ENCODE results near the gene COL6A3.
"Not testable (repeated sequence)": the region's sequence is repeated elsewhere in the genome, so short reads cannot be mapped to it uniquely, and the experiment has no call there.

The COL6A3 gene

DNA sequence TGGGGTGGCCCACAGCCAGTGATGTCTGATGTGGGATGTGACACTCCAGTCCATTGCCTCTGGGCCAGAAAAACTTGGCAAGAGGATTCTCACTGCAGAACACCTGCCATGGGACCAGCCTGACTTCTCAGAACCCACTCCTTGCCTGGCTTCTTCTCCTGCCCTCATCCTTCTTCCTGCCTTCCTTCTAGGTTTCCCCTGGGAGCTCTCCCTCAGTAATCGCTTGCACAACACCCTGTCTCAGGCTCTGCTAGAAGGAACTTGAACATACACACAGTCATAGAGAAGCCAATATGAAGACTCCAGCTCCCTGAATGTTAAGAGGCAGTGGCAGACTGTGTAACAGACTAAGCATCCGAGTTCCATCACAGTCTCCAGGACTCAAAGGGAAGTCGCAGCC lies 4.3 kb upstream of the COL6A3 start:
- DNase-seq (ENCODE audit: low read depth in 2 of 2): no peak

DNA sequence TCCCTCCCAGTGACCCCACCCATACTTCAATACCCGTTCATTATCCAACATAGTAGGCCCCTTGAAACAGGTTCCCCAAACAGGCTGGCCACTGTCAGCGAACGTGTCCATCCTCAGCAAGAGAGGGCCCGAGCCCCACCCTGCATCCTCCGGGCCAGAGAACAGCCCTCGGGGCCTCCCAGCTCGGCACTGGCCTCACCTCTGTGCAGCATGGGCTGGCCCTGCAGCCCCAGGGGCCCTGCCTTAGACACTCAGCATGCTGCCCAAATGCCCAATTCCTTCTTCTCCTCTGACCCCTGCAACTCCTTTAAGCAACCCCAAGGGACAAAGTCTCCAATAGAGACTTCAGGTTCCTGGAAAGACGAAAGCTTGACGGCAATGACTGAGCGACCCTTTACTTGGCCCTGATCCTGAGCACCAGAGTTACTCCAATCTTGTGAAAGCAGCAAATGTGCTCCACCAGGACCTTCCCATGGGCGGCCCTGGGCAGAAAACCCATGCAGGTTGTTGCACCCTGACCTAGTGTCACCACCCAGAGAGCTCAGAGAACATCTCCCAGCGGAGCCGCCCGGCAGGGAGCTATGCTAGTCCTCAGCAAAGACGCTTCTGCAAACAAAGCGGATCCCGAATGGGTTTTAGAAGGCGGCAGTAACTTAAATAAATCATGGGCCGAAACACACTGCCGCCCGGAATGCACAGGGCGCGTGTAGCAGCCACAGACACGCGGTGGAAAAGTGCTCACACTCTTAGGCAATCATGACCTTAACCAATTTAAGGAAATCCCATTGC lies 782 bp downstream of the COL6A3 start:
- DNase-seq (ENCODE audit: low read depth in 2 of 2): no peak

DNA sequence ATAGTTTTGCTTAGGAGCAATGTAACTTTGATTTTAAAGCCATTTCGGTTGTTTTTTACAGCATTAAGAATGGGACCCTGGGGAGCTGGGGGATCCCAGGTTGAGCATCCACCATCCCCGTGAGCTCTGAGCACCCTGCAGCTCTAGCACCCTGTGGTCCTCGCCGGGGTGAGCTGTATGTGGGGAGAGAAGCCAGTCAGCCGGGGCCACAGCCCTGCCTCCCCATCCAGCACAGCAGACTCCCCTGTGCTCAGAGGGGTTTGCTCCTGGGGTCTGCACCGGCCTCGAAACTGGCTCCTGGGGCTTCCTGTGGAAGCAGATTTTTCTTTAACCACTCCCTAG lies 1.3 kb downstream of the COL6A3 start:
- no peak for DNase-seq (ENCODE audit: low read depth in 2 of 2)

DNA sequence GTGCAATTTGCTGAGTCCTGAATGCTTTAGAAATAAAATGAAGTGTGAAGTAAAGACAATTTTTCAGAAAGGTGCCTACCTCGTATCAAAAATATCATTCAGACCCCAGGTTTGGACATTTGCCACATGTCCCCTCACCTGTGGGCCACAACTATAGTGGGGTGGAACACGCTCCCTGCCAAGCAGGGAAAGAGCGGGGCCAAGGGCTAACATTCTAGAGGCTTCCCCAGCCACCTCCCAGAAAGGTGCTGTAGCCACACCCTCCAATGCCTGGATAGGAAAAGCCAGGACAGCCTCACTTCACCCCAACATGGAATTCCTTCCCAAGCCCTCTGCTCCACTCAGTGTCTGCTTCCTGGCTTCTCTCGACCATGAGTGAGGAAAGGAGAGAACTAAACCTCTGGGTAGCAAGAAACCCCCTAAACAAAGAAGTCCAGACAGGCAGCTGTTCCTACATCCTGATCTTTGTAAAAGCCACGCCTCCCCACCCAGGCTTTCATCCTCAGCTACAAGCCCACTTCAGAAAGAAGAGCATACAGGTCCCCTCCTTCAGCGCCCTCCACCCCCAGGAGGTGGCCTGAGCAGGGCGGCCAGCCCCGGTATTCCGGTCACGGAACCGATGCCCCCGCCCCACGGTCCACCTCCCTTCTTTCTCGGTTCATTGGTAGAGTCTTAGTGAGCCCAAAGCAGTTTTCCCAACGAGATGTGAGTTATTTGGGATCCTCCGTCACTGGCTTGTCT lies 2.1 kb downstream of the COL6A3 start:
- DNase-seq (ENCODE audit: low read depth in 2 of 2): no peak

DNA sequence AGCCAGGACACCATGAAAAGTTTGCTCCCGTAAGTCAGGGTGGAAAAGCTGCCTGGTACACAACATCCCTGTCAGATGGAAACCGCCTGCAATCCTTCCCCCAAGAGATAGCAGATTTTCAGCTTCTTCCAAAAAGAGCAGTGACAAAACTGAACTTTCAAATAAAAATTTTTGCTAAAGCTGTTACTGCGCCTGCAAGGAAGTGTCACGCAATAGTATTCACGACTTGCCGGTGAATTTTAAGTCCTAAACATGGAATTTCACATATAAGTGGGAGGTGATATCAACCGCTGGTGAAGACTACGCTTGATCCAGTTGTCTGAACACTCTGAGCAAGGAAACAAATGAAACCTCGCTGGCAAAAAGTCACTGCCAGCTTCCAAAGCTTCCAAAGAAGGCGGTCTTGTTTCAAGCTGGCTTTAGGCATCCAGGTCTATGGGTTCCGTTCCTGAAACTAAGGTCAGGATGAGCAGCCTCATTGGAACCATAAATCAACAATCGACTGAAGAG lies 2.8 kb downstream of the COL6A3 start:
- DNase-seq (ENCODE audit: low read depth in 2 of 2): no peak

DNA sequence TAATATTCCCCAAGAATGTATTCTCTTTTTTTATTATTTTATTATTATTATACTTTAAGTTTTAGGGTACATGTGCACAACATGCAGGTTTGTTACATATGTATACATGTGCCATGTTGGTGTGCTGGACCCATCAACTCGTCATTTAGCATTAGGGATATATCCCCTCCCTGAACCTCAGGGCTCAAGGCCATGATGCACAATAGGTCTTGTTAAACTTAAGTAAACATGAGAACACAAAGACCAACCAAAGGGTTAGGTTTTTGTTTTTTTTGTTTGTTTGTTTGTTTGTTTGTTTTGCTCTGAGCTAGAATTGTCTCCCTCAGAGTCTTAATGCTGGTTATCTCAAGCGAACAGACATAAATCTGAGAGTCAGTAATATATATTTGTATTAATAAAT lies 4.7 kb downstream of the COL6A3 start:
- not testable (repeated sequence) for DNase-seq (ENCODE audit: low read depth in 2 of 2)

DNA sequence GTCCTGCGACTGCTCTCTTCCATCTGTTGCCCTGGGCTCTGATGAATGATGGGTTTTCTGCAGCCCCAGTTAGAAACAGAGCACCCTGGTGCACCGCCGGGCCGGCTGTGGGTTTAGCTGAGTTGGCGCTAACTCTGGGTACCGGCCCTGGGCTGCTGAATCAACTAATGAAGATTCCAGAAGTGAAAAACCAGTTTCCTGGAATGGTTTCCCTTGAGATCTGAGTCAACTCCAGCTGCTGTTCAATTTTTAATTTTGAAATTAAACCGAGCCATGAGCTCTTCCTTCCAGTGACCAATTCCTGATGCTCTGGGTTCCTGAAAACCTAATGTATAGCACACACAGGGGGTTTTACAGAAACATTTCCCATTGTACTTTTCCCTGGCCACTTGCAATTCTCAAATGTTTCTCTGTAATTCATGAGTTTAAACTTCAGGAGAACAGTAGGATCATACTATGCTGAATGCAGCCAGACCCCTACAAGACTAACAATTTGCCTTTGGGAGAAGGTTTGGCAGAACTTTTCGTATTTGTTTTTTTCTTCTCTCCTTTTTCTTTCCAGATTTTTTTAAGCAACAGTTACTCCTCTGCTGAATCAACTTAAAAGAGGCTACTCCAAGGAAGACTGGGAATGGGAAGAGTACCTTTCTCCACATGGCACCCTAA lies 5.5 kb downstream of the COL6A3 start:
- DNase-seq (ENCODE audit: low read depth in 2 of 2): no peak

DNA sequence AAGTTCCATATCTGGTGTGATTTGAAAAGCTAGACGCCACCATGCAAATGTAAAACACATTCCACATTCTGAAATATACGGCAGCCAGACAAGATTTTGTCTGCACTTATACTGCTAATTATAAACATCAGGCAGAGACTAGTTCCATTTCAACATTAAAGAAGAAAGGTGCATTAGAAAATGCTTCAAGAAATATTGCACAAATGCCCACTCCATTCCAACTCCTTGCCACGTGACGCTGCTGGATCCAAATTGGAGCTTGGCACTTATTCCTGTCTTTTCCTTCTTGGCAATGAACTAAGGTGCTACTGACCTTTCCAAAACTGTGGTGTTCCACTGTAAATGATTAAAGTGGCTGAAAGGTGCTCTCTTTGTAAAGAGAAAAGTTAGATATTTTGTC lies 6.3 kb downstream of the COL6A3 start:
- no peak for DNase-seq (ENCODE audit: low read depth in 2 of 2)

DNA sequence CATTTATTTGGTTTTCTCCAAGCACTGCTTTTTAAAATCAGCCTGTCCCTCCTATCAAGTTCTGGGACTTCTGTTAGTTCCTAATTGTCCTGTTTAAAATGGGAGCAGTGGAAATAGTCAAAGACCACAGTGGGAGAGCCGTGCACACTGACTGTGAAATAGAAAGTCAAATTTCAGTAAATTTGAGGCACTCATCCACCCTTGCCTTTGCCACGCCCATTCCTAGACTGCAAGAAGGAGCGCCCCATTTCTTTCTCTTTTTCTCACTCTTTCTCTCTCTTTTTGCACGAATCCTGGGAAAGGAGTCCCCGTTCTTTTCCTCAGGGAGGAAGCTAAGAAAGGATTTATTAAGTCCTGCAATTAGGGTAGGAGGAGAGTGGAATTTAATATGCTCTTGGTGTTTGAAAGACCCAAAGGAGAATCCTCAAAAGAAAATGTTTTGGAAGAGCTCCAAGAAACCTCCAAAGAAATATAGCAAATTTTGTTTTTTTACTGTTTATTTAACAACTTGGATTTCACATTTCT lies 7.5 kb downstream of the COL6A3 start:
- no peak for DNase-seq (ENCODE audit: low read depth in 2 of 2)

DNA sequence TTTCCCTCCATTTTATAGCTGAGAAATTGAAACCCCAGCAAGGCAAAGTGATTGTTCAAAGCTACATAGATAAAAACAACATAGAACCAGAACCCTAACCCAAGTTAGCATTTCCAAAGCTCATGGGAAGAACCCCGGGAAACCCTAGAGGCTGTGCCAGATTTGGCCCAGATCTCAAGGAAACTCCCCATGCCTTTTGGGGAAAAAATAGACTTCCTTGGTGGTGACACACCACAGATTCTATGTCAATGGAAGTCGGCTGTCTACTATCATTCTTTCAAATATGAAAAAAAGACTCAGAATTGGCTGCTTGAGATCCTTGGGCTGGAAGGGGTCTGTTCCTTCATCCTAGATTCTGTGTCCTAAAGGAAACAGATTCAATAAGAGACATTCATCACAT lies 8.4 kb downstream of the COL6A3 start:
- DNase-seq (ENCODE audit: low read depth in 2 of 2): no peak

DNA sequence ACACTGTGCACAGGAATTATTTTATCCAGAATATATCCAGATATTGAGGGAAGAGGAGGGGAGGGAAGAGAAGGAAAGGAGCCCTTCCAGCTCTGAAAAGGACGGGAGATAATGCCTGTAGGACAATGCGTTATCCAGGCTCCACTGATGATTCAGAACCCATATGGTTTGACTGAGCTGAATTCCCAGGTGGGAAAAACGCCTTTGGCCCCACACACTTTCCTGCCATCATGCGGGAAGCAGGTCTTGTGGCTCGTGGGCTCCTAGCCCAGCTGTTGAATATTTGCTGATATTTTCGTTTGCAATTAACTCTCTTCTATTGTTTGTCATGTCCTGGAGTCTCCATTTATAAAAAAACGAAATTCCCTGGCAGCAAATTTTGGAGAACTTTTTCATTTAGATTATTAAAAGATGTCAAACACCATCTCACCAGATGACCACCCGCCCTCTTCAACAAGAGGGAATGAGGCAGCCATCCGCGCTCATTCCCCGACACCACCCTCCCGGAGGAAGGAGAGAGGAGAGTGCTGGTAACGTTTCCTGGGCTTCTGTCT lies 8.9 kb downstream of the COL6A3 start:
- no peak for DNase-seq (ENCODE audit: low read depth in 2 of 2)

DNA sequence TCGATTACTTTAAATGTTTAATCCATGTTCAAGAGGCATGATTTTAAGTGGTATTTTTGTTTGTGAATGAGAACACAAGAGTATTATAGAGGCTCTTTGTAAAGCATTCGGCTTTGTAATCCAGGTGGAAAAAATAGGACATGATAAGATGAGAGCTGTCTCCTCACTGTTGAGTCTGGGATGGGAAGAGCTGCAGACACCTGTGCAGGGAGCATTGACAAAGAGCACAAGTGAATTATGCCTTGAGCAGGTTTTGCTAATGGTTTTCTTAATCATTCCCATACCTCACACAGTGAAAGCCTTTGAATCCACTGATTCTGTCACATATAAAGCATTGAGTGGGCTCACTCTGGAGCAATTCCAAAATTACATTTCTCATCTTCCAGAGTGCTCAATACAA lies 9.6 kb downstream of the COL6A3 start:
- DNase-seq (ENCODE audit: low read depth in 2 of 2): no peak

DNA sequence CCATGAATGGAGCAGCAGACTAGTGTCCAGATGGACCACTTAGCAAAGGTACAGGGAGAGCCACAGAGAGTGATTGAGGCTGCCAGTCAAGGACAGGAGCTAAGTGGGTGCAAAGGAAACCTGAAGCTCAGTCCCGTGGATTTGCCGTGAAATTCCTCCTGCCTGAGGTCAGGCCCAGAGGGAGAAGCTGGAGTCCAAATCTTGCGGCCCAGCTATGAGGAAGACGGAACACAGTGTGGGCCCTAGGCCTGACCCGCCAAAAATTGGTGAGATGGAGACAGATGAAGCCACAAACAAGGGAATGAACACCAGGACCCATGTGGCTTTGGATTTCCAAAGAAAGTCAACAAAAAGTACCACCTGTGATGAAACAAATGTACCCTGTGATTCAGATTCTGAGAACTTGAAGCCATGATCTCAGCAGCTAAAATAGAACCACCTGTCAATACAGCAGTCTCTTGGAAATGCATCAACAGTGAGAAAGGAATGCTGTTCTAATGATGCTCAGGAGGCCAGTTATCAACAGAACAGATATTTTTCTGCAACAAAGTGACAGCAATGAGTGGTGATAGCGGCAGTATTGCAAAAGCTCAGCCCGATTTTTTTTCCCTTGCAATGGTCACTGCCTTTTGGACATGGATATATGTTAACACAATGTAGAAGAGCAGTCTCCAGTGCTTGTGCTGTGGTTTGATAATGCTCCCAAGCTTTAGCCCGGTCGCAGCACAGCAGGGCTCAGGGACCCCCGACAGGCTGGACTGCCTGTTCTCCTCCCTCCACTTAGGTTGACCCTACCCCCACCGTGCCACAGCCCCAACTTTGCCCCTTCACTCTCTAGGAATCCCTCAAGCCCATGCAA lies 10.7 kb downstream of the COL6A3 start:
- DNase-seq (ENCODE audit: low read depth in 2 of 2): peak; percentile 49 to 51

DNA sequence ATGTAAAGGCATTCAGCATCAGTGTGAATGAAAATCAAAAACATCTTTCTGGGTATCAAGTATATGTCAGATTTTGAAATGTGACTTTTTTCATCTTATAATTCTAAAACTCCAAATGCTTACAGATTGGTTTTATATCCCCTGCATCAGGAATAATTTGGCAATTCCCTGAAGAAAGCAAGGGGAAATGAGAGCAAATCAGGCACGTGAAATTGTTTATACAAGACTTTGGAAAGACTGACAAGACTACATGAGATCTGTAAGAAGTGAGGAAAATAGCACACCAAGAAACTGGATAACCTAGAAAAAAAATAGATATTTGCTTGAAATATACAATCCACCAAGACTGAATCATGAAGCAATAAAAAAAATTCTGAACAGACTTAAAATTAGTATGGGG lies 13.8 kb downstream of the COL6A3 start:
- DNase-seq (ENCODE audit: low read depth in 2 of 2): no peak

DNA sequence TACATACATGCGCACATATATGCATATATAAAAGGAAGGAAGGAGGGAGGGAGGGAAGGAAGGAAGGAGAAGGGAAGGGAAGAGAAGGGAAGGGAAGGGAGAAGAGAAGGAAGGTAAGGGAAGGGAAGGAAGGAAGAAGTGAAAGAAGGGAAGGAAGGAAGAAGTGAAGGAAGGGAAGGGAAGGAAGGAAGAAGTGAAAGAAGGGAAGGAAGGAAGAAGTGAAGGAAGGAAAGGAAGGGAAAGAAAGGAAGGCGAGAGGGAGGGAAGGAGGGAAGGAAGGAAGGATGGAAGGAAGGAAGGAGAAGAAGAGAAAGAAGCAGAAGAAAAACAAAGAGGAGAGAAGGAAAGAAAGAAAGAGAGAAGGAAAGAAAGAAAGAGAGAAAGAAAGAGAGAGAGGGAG lies 16.9 kb downstream of the COL6A3 start:
- no peak for DNase-seq (ENCODE audit: low read depth in 2 of 2)

DNA sequence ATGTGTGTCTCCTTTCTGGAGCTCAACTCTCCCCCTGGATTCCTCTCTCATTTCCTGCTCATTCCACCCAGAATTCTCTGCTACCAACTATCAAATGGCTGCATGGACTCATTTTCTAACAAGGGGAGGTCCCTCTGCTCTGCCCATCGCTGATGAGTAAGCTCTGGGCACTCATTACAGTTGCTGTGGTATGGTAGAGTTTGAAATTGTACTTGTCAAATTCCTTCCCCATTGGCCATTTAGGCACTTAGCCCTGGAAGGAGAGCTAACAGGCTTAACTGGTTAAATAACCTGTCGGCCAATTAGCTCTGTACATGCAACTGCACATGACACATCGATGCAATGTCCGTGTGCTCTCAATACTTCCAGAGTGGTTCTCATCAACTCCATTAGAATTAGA lies 20.4 kb downstream of the COL6A3 start:
- DNase-seq (ENCODE audit: low read depth in 2 of 2): no peak

DNA sequence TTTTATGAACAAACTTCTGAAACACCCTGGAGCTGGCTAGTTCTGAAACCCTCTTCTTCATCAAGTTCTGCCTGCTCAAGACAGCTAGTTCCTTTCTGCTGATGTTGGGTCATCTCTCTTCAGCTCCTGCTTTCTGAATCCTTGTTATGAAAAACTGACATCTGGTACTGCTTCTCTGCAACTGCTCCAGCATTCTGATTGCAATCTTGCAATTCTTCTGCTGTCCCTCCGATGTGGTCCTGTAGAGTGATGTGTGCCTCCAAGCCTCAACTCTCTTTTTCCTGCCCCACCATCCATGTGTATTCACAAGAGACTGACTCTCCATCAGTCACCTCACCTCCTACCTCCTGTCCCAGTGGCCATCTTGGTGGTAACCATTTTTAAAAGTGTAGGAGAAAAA lies 21.8 kb downstream of the COL6A3 start:
- DNase-seq (ENCODE audit: low read depth in 2 of 2): no peak

DNA sequence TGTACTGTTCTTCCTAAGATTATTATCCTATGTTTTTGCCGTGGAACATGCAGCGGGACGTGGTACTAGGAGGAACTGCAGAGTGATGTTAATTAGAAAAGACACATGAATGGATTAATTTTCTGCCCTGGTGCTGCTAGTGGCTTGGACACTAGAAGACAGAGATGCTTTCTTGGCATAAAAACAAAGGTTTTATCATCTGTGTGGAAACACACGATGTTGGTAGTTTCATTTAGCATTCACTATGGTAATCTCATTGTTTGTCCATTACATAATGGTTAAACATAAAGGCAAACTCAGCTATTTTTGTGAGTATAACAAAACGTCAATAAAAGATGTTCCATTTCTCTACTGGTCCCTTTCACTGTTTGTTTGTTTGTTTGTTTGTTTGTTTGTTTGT lies 22.8 kb downstream of the COL6A3 start:
- DNase-seq (ENCODE audit: low read depth in 2 of 2): no peak

DNA sequence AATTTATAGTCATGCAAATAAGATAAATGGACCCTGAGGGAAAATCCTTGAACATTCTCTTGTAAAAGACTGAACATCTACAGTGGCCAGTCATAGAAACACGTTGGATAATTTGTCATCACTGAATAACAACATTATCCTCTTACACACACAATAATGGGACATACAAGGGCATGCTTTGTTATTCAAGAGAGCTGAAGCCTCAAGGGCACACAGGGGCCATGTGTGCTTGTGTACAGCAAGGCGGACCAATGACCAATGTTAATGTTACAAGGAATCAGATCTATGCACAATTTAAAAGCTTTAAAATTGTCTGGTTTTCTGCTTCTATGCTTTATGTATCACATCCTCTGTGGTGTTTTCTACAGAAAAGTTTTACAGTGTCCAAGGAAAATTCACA lies 23.7 kb downstream of the COL6A3 start:
- DNase-seq (ENCODE audit: low read depth in 2 of 2): no peak

DNA sequence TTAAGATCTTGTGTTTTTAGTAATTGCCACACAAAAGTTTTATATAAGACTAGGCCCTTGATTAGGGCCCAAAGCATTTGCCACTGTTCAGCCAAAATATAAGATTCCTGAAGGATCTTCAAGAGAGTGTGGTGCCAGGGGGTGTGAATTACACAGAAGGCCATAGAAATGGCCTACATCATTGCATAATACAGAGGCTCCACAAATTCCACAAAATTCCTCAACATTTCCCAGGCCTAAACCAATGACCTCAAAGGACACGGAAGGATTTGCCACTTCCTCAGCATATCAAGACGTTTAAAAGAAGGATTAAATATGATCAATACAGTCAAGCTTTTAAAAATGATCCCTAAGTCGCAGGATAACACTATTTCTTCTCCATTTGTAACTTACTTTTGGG lies 24.1 kb downstream of the COL6A3 start:
- DNase-seq (ENCODE audit: low read depth in 2 of 2): no peak

DNA sequence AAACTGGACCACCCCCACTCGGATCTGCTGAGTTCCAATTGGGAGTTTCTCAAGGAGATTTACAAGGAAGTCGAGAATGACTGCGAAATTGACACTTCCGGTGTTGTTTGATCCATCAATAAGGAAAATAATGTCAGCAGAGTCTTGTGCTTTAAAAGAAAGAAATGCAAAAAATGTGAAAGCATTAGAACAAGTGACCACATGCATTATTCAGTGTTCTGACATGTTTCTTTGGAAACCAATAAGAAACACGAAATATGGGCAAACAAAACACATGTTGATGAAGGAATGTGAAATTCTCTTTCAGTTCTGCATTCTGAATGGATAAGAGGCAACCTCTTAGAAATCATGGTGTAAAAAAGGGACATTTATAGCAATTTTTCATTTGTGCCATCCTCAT lies 25.9 kb downstream of the COL6A3 start:
- DNase-seq (ENCODE audit: low read depth in 2 of 2): no peak

Measured in fibroblast of skin of left quadriceps (primary cell).